GM19043 (cell line): ENCODE results near the gene CASP8AP2.
"Not testable (repeated sequence)": the region's sequence is repeated elsewhere in the genome, so short reads cannot be mapped to it uniquely, and the experiment has no call there.

ENCODE experiments used
- ATAC-seq: cut with Tn5 transposase; IDR thresholded peaks from one replicate; pipeline ENCODE4 v1.9.1; 2021; ENCODE audit warnings: low read depth; ENCODE audit not compliant: unreplicated experiment

CASP8AP2 gene

GRCh38 chr6:89819336-89820130 lies 10.1 kb upstream of the CASP8AP2 start, which contains the start of gene MDN1:
Gene MDN1, minus strand, starts transcription at chr6:89819794. Its CDS starts 187 bp downstream, at chr6:89819607.
- ATAC-seq, result peak; percentile 95

DNA sequence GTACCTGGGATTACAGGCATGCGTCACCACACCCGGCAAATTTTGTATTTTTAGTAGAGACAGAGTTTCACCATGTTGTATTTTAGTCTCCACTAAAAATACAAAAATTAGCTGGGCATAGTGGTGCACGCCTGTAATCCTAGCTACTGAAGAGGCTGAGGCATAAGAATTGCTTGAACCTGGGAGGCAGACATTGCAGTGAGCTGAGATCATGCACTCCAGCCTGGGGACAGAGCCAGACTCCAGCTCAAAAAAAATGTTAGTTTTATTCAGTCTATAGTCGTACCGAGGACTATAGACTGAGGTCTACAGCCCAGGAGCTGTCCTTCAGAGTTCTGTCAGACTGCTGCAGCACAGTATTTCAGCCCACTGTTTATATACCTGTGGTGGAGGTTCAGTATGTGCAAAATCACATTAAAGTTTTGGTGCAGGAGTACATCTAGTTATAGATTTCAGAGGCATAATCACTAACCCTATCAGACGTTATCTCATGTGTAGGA lies 3.6 kb upstream of the CASP8AP2 start:
- ATAC-seq, result no peak

DNA sequence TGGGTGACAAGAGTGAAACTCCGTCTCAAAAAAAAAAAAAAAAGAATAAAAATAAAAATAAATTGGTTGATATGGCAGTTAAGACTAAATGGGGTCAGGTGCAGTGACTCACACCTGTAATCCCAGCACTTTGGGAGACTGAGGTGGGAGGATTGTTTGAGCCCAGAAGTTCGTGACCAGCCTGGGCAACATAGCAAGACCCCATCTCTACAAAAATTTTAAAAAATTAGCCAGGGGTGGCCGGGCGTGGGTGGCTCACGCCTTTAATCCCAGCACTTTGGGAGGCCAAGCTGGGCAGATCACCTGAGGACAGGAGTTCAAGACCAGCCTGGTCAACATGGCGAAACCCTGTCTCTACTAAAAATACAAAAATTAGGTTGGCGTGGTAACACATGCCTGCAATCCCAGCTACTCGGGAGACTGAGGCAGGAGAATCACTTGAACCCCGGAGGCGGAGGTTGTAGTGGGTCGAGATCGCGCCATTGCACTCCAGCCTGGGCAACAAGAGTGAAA lies 1.1 kb upstream of the CASP8AP2 start:
- ATAC-seq, result not testable (repeated sequence)

- peak; percentile 25 for ATAC-seq
Measured at GRCh38 chr6:89828988-89829471, 650 bp upstream of the CASP8AP2 start.

GRCh38 chr6:89830170-89830809 lies 610 bp downstream of the CASP8AP2 start:
- no peak for ATAC-seq

DNA sequence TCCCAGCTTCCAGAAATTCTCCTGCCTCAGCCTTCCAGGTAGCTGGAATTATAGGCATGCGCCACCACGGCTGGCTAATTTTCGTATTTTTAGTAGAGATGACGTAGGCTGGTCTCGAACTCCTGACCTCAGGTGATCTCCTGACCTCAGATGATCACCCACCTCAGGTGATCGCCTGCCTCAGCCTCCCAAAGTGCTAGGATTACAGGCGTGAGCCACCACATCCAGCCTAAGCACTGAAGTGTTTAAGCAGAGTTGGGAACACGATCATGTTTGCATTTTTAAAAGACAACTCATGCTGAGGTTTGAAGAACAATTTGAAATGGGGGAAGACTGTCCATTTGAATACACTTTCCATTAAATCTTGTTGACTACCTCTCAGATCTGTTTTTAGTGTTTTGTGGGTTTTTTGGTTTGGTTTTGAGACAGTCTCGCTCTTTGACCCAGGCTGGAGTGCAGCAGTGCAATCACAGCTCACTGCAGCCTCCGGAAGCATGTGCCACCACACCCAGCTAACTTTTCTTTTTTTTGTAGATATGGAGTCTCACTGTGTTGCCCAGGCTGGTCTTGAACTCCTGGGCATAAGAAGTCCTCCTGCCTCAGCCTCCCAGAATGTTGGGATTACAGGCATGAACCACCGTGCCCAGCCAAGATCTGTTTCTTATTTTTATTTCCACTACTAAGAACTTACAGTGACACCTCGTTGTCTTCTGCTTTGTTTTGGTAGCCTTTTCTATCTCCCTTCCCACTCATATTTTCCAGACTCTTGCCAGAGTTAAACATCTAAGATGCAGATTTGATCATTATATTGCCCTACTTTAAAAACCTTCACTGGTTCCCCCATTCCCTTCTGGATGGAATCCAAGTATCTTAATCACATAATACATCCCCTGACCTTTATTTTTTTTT lies 5.5 kb downstream of the CASP8AP2 start:
- peak; percentile 96 for ATAC-seq

GRCh38 chr6:89836639-89837222 lies 7.1 kb downstream of the CASP8AP2 start:
- no peak for ATAC-seq

DNA sequence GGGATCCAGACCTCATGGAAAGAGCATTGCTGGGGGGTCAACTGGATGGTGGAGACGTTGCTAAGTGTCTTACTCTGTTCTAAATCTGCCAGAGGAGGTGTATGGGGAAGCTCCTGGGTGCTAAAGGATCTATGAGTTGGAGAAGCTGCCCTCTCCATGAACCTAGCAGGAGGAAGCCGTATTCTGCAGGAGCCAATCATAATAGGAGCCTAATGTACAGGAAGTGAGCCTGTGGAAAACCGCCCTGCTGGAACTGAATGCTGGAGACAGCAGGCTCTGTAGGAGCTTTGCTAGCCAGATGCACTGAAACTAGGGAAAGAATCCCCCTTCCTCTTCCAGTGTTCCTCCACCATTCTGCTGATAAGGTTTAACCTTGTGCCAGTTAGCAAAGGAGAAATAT lies 10.9 kb downstream of the CASP8AP2 start:
- no peak for ATAC-seq

DNA sequence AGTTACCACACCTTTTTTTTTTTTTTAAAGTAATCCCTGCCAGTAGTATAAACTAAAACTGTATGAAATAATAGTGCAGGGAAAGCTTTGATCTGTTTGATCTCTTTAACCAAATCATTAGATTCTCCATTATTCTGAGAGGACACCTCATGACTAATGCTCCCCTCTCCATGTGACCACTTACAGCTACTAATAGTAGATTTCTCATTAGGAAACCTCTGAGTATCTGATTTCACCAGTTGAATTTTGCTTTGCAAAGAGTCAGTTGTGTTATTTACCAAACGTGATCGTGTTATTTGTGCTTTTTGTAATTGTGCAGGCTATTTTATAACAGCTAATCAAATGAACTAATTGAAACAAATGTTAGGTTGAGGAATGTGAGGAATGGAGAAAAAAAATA lies 12.5 kb downstream of the CASP8AP2 start:
- no peak for ATAC-seq

- no peak for ATAC-seq
Measured at GRCh38 chr6:89843070-89843469, 13.4 kb downstream of the CASP8AP2 start.

DNA sequence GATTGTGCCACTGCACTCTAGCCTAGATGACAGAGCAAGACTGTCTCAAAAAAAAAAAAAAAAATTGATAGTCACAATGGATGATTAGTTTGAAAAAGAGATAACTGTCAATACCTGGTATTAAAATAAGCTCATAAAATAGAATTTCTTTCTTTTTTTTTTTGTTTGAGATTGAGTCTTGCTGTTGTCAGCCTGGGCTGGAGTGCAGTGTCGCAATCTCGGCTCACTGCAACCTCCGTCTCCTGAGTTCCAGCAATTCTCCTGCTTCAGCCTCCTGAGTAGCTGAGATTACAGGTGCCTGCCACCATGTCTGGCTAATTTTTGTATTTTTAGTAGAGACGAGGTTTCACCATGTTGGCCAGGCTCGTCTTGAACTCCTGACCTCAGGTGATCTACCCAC lies 17.8 kb downstream of the CASP8AP2 start:
- not testable (repeated sequence) for ATAC-seq

- no peak for ATAC-seq
Measured at GRCh38 chr6:89853068-89853467, 23.4 kb downstream of the CASP8AP2 start.

GRCh38 chr6:89858041-89858440 lies 28.4 kb downstream of the CASP8AP2 start:
- ATAC-seq, result no peak

DNA sequence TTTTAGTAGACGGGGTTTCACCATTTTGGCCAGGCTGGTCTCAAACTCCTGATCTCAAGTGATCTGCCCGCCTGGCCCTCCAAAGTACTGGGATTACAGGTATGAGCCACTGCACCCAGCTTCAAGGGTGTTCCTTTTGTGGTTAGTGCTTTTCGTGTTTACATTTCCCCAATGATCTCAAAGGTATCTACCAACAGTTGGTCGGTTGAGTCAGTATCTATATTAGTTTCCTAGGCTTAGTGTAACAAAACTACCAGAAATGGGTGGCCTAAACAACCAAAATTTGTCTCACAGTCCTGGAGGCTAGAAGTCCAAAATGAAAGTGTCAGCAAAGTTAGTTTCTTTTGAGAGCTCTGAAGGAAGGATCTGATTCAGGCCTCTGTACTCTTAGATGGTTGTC lies 30.1 kb downstream of the CASP8AP2 start:
- ATAC-seq, result peak; percentile 48

- peak; percentile 87 for ATAC-seq
Measured at GRCh38 chr6:89862273-89862672, 32.6 kb downstream of the CASP8AP2 start.

GRCh38 chr6:89862698-89863097 lies 33.0 kb downstream of the CASP8AP2 start:
- ATAC-seq, result no peak

- ATAC-seq, result no peak
Measured at GRCh38 chr6:89866024-89866678, 36.5 kb downstream of the CASP8AP2 start.

GRCh38 chr6:89873721-89874120 lies 44.0 kb downstream of the CASP8AP2 start:
- ATAC-seq, result no peak

- no peak for ATAC-seq
Measured at GRCh38 chr6:89874438-89874837, 44.8 kb downstream of the CASP8AP2 start.
